Type B pancreatic cell (in vitro differentiated cells): Measurements from ENCODE around the gene JAKMIP2. TPM values are rescaled to one million over a fixed set of nuclear protein-coding genes. Genes with fewer than 3 reads are reported as not detected.

Experiments used
- DNase-seq: peaks from one replicate; pipeline ENCODE4 v3.0.0; 2021; ENCODE audit warnings: mixed read lengths; ENCODE audit not compliant: unreplicated experiment; ENCODE audit errors: extremely low spot score
- H3K27ac Mint-ChIP-seq: 2 replicates; pipeline ENCODE4 v1.8.0; 2021; ENCODE audit warnings: mild to moderate bottlenecking, mixed read lengths
- H3K27me3 Mint-ChIP-seq: 2 replicates; pipeline ENCODE4 v1.8.0; 2021; ENCODE audit warnings: mixed read lengths
- H3K36me3 Mint-ChIP-seq: 2 replicates; pipeline ENCODE4 v1.8.0; 2021; ENCODE audit warnings: mixed read lengths
- H3K4me1 Mint-ChIP-seq: one replicate; pipeline ENCODE4 v1.8.0; 2021; ENCODE audit warnings: mixed read lengths; ENCODE audit not compliant: unreplicated experiment
- H3K4me3 Mint-ChIP-seq: 2 replicates; pipeline ENCODE4 v1.8.0; 2021; ENCODE audit warnings: mild to moderate bottlenecking, mixed read lengths
- H3K9me3 Mint-ChIP-seq: 2 replicates; pipeline ENCODE4 v1.8.0; 2021; ENCODE audit warnings: mixed read lengths
- CTCF ChIP-seq: fragments of 200-600 bp; sonication (generic); conservative IDR thresholded peaks from 2 replicates; pipeline ENCODE4 v1.5.0; 2021; ENCODE audit warnings: antibody characterized with exemption, mild to moderate bottlenecking
- total RNA-seq: library from RNA; stranded (reverse); gene quantifications from 2 replicates; pipeline ENCODE4 v1.2.1, GENCODE V29; 2021; ENCODE audit warnings: low replicate concordance

The JAKMIP2 gene
- total RNA-seq, 1 donor from 2014 or later = 13.8 TPM

DNA sequence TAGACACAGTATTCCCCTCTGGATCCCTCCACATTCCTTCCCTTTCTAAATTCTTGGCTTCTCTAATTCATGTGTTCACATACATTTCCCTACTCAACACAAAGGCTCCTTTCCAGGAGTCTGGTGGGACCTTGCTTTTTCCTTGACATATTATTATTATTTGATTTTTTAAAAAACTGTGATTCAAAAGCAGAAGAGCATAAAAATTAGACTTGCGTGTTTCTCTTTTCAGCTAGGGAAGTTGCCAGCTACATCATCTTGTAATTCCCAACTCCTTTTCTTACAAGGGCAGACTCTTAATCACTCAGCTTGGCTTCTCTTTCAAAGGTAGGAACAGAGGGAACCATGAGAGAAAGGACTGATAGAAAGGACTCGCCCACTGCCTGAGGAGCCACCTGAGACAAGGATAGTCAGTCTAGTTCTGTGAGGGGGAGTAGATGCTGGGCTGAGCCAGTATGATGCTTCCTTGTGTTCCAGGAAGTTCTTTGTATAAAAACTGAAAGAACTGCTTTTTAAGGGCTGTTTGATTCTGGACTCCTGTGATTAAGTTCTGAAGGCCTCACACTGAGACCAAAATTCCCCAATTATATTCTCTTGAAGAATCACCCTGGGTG lies 221.7 kb downstream of the JAKMIP2 start:
- peak overlapping the region; percentile 57 for H3K27ac Mint-ChIP-seq
- no peak for DNase-seq
- no peaks in the 10 kb centered on the region for H3K36me3 Mint-ChIP-seq
- peaks cover 9% of the 10 kb centered on the region for H3K27me3 Mint-ChIP-seq
- H3K4me1 Mint-ChIP-seq = peaks cover 8% of the 10 kb centered on the region
- H3K9me3 Mint-ChIP-seq = peaks cover 5% of the 10 kb centered on the region
- no peak for TF ChIP-seq CTCF
- no peak overlapping the region for H3K4me3 Mint-ChIP-seq

DNA sequence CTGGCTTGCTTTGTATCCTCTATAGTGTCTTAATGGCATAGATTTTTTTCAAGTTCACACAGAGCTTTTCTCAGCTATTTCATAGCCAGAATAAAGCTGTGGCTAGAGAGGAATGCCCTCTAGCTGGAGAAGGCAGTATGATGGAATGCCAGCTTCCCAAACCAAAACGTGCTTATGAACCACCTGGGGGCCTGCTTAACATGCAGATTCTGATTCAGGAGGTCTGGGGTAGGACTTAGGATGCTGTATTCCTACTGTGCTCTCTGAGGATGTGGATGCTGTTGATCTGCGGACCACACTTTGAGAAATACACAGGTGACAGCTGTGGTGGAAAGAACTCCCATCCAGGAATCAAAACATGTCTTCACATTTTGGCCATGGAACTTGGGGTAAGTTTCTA lies 222.8 kb downstream of the JAKMIP2 start:
- peaks cover 9% of the 10 kb centered on the region for H3K27me3 Mint-ChIP-seq
- no peaks in the 10 kb centered on the region for H3K36me3 Mint-ChIP-seq
- no peaks in the 10 kb centered on the region for H3K9me3 Mint-ChIP-seq
- no peak overlapping the region for H3K4me3 Mint-ChIP-seq
- H3K4me1 Mint-ChIP-seq = peaks cover 8% of the 10 kb centered on the region
- H3K27ac Mint-ChIP-seq = no peak overlapping the region
- DNase-seq = no peak
- TF ChIP-seq CTCF = no peak

GRCh38 chr5:147558826-147559225 lies 223.7 kb downstream of the JAKMIP2 start:
- H3K36me3 Mint-ChIP-seq = no peaks in the 10 kb centered on the region
- TF ChIP-seq CTCF = peak; percentile 61
- peaks cover 9% of the 10 kb centered on the region for H3K27me3 Mint-ChIP-seq
- peaks cover 17% of the 10 kb centered on the region for H3K4me1 Mint-ChIP-seq
- H3K4me3 Mint-ChIP-seq = no peak overlapping the region
- H3K9me3 Mint-ChIP-seq = no peaks in the 10 kb centered on the region
- H3K27ac Mint-ChIP-seq = no peak overlapping the region
- no peak for DNase-seq

GRCh38 chr5:147557876-147558745 lies 224.4 kb downstream of the JAKMIP2 start:
- Mint-ChIP-seq H3K27ac (no peak overlapping the region), H3K4me3 (no peak overlapping the region), H3K9me3 (no peaks in the 10 kb centered on the region), H3K36me3 (no peaks in the 10 kb centered on the region), H3K27me3 (peaks cover 9% of the 10 kb centered on the region), H3K4me1 (peaks cover 17% of the 10 kb centered on the region)
- no peak for TF ChIP-seq CTCF
- no peak for DNase-seq

- no peaks in the 10 kb centered on the region for H3K9me3 Mint-ChIP-seq
- no peaks in the 10 kb centered on the region for H3K36me3 Mint-ChIP-seq
- peaks cover 8% of the 10 kb centered on the region for H3K27me3 Mint-ChIP-seq
- DNase-seq = no peak
- H3K4me1 Mint-ChIP-seq = peaks cover 21% of the 10 kb centered on the region
- TF ChIP-seq CTCF = no peak
- H3K4me3 Mint-ChIP-seq = no peak overlapping the region
- peak overlapping the region; percentile 71 for H3K27ac Mint-ChIP-seq
Measured at GRCh38 chr5:147555176-147555575, 227.4 kb downstream of the JAKMIP2 start.
